WTC11 (cell line): ENCODE data around the gene TSPAN17. TPM values are rescaled to one million over a fixed set of nuclear protein-coding genes. Genes with fewer than 3 reads are reported as not detected.

Experiments used
- ATAC-seq: fragments of 200-7000 bp; cut with Tn5 transposase; 2 replicates; pipeline ENCODE4 v1.10.0; 2021; ENCODE audit warnings: mild to moderate bottlenecking, moderate library complexity
- CTCF ChIA-PET: fragments of 300-600 bp; sonication (Branson Sonifier 250); formaldehyde crosslinking; loops from one replicate; lab custom pipeline; 2021; ENCODE audit warnings: antibody characterized with exemption; lab: Charles Lee
- POLR2A ChIA-PET: fragments of 350-600 bp; sonication (Branson Sonifier 250); formaldehyde crosslinking; loops from one replicate; lab custom pipeline; 2021; ENCODE audit warnings: antibody characterized with exemption; lab: Charles Lee
- DNase-seq: peaks from one replicate; pipeline ENCODE4 v3.0.0; 2021; ENCODE audit warnings: low spot score
- H3K27ac Mint-ChIP-seq: 2 replicates; pipeline ENCODE4 v1.8.0; 2021; ENCODE audit warnings: mixed read lengths
- H3K27me3 Mint-ChIP-seq: 2 replicates; pipeline ENCODE4 v1.8.0; 2021; ENCODE audit warnings: low read depth, mild to moderate bottlenecking, moderate library complexity, mixed read lengths
- H3K36me3 Mint-ChIP-seq: 2 replicates; pipeline ENCODE4 v1.8.0; 2021; ENCODE audit warnings: mixed read lengths
- H3K4me1 Mint-ChIP-seq: 2 replicates; pipeline ENCODE4 v1.8.0; 2022; ENCODE audit warnings: mixed read lengths
- H3K4me3 Mint-ChIP-seq: 2 replicates; pipeline ENCODE4 v1.8.0; 2021; ENCODE audit warnings: mild to moderate bottlenecking, moderate library complexity, mixed read lengths
- H3K9me3 Mint-ChIP-seq: 2 replicates; pipeline ENCODE4 v1.8.0; 2021; ENCODE audit warnings: mixed read lengths
- AFF4 ChIP-seq: sonication (generic); formaldehyde crosslinking; IDR thresholded peaks from 2 replicates; pipeline ENCODE4 v1.8.1; 2023; ENCODE audit warnings: mild to moderate bottlenecking, missing genetic modification reagents, borderline replicate concordance
- AR ChIP-seq: fragments of 250-450 bp; sonication (Bioruptor Pico); IDR thresholded peaks from 2 replicates; pipeline ENCODE4 v1.9.0; 2021; ENCODE audit warnings: mild to moderate bottlenecking
- ARID4B ChIP-seq: sonication (generic); formaldehyde crosslinking; IDR thresholded peaks from 2 replicates; pipeline ENCODE4 v1.8.0; 2023; ENCODE audit warnings: missing genetic modification reagents, mild to moderate bottlenecking, borderline replicate concordance
- ELF4 ChIP-seq: sonication (generic); formaldehyde crosslinking; IDR thresholded peaks from 2 replicates; pipeline ENCODE4 v1.8.1; 2022; ENCODE audit warnings: low read depth, mild to moderate bottlenecking, moderate library complexity, missing genetic modification reagents
- GABPB1 ChIP-seq: sonication (generic); formaldehyde crosslinking; IDR thresholded peaks from 2 replicates; pipeline ENCODE4 v1.8.1; 2023; ENCODE audit warnings: mild to moderate bottlenecking, missing genetic modification reagents
- GRHL2 ChIP-seq: fragments of 250-450 bp; sonication (Bioruptor Pico); IDR thresholded peaks from 2 replicates; pipeline ENCODE4 v1.8.0; 2022; ENCODE audit warnings: mild to moderate bottlenecking, moderate library complexity; ENCODE audit not compliant: insufficient replicate concordance, severe bottlenecking
- HMGXB4 ChIP-seq: sonication (generic); formaldehyde crosslinking; IDR thresholded peaks from 2 replicates; pipeline ENCODE4 v1.8.1; 2023; ENCODE audit warnings: mild to moderate bottlenecking, moderate library complexity, missing genetic modification reagents
- IRF1 ChIP-seq: sonication (generic); formaldehyde crosslinking; IDR thresholded peaks from 2 replicates; pipeline ENCODE4 v1.8.0; 2023; ENCODE audit warnings: missing genetic modification reagents
- MYBL2 ChIP-seq: sonication (generic); formaldehyde crosslinking; IDR thresholded peaks from 2 replicates; pipeline ENCODE4 v1.8.1; 2023; ENCODE audit warnings: mild to moderate bottlenecking, moderate library complexity, missing genetic modification reagents
- NFYB ChIP-seq: sonication (generic); formaldehyde crosslinking; conservative IDR thresholded peaks from 2 replicates; pipeline ENCODE4 v1.8.0; 2022; ENCODE audit warnings: low read depth, missing genetic modification reagents
- PRDM15 ChIP-seq: sonication (generic); formaldehyde crosslinking; IDR thresholded peaks from 2 replicates; pipeline ENCODE4 v1.8.0; 2022; ENCODE audit warnings: missing genetic modification reagents
- PRRX2 ChIP-seq: fragments of 250-450 bp; sonication (Bioruptor Pico); IDR thresholded peaks from 2 replicates; pipeline ENCODE4 v1.8.0; 2021; ENCODE audit warnings: mild to moderate bottlenecking
- RELA ChIP-seq: sonication (generic); formaldehyde crosslinking; IDR thresholded peaks from 2 replicates; pipeline ENCODE4 v1.8.1; 2022; ENCODE audit warnings: missing genetic modification reagents, mild to moderate bottlenecking, borderline replicate concordance
- SMAD4 ChIP-seq: sonication (generic); formaldehyde crosslinking; IDR thresholded peaks from 2 replicates; pipeline ENCODE4 v1.8.0; 2022; ENCODE audit warnings: mild to moderate bottlenecking, missing genetic modification reagents
- TEAD1 ChIP-seq: sonication (generic); formaldehyde crosslinking; IDR thresholded peaks from 2 replicates; pipeline ENCODE4 v1.8.0; 2022; ENCODE audit warnings: mild to moderate bottlenecking, missing genetic modification reagents
- USF1 ChIP-seq: sonication (generic); formaldehyde crosslinking; IDR thresholded peaks from 2 replicates; pipeline ENCODE4 v1.8.0; 2022; ENCODE audit warnings: mild to moderate bottlenecking, missing genetic modification reagents
- ZNF317 ChIP-seq: sonication (generic); formaldehyde crosslinking; IDR thresholded peaks from 2 replicates; pipeline ENCODE4 v1.8.1; 2023; ENCODE audit warnings: low read depth, mild to moderate bottlenecking, moderate library complexity, missing genetic modification reagents, borderline replicate concordance
- total RNA-seq: library from RNA; stranded (reverse); gene quantifications from 3 replicates; pipeline ENCODE4 v1.2.3, GENCODE V29; 2021

TSPAN17 gene
- total RNA-seq, 1 experiment from 2014 or later = 47.8 TPM

GRCh38 chr5:176624142-176624541 is 23.1 kb upstream of the TSPAN17 start:
- CTCF ChIA-PET = no interaction called here
- H3K4me1 Mint-ChIP-seq = peaks cover 24% of the 10 kb centered on the region
- POLR2A ChIA-PET = no interaction called here
- H3K36me3 Mint-ChIP-seq = no peaks in the 10 kb centered on the region
- TF ChIP-seq ARID4B (CRISPR knock-in tag) (no peak), AR (CRISPR knock-in tag) (no peak), IRF1 (CRISPR knock-in tag) (no peak)
- TF ChIP-seq, all 79 proteins: peak for 0
- ATAC-seq (no peak), DNase-seq (no peak)
- Mint-ChIP-seq H3K4me3 (no peak overlapping the region), H3K9me3 (no peaks in the 10 kb centered on the region), H3K27ac (no peak overlapping the region), H3K27me3 (peaks cover 43% of the 10 kb centered on the region)

- Mint-ChIP-seq H3K36me3 (no peaks in the 10 kb centered on the region), H3K27ac (no peak overlapping the region), H3K9me3 (no peaks in the 10 kb centered on the region), H3K4me1 (peaks cover 24% of the 10 kb centered on the region), H3K27me3 (peaks cover 43% of the 10 kb centered on the region), H3K4me3 (no peak overlapping the region)
- ChIA-PET CTCF (no interaction called here), POLR2A (no interaction called here)
- DNase-seq = no peak
- ATAC-seq = no peak
- TF ChIP-seq HMGXB4 (CRISPR knock-in tag) (no peak), GABPB1 (CRISPR knock-in tag) (no peak), RELA (CRISPR knock-in tag) (no peak), AFF4 (CRISPR knock-in tag) (no peak), SMAD4 (CRISPR knock-in tag) (no peak), TEAD1 (CRISPR knock-in tag) (no peak), ZNF317 (CRISPR knock-in tag) (no peak), PRRX2 (no peak), PRDM15 (CRISPR knock-in tag) (no peak), GRHL2 (CRISPR knock-in tag) (no peak), MYBL2 (no peak), NFYB (CRISPR knock-in tag) (no peak), USF1 (no peak), ELF4 (CRISPR knock-in tag) (no peak)
Observed at GRCh38 chr5:176624938-176625337, 22.3 kb upstream of the TSPAN17 start.
